B cell (primary cell): ENCODE measurements around the gene ZNF821. TPM values are rescaled to one million over a fixed set of nuclear protein-coding genes. Genes with fewer than 3 reads are reported as not detected.

Experiments
- ATAC-seq: fragments of 200-7000 bp; cut with Tn5 transposase; one replicate; pipeline ENCODE4 v1.10.0; 2021; ENCODE audit warnings: low read depth, mild to moderate bottlenecking, moderate number of reproducible peaks, moderate library complexity
- CTCF ChIA-PET: fragments of 350-600 bp; sonication (Branson Sonifier 250); formaldehyde crosslinking; loops from one replicate; lab custom pipeline; 2021; ENCODE audit warnings: antibody characterized with exemption, inconsistent platforms; lab: Charles Lee
- POLR2A ChIA-PET: fragments of 350-600 bp; sonication (Branson Sonifier 250); formaldehyde crosslinking; loops from one replicate; lab custom pipeline; 2021; ENCODE audit warnings: antibody characterized with exemption; lab: Charles Lee
- DNase-seq: peaks from one replicate; pipeline ENCODE4 v3.0.0; 2013
- H2AFZ ChIP-seq: 2 replicates; pipeline ENCODE4 v1.6.1; 2012; ENCODE audit warnings: mild to moderate bottlenecking, low read depth, low read length; ENCODE audit not compliant: insufficient read depth, poor library complexity, severe bottlenecking
- H3K27ac ChIP-seq, 2 donors: 1 replicate in 1 of 2; 2 replicates in 1 of 2; pipeline ENCODE4 v1.5.1; 2012 to 2013; ENCODE audit warnings: low read length in 2 of 2, mild to moderate bottlenecking in 2 of 2, moderate library complexity in 1 of 2
- H3K27me3 ChIP-seq, 4 experiments: fragments of 200-600 bp in 1 of 4; sonication (generic) in 1 of 4; replicated peaks in 1 of 4; 1 replicate in 2 of 4; 2 replicates in 2 of 4; pipeline versions ENCODE4 v1.6.1 to v1.7.0; 2013 to 2016; ENCODE audit warnings: low read length in 3 of 4, mild to moderate bottlenecking in 2 of 4, mixed read lengths in 1 of 4, moderate library complexity in 1 of 4; ENCODE audit not compliant: insufficient read depth in 4 of 4, control insufficient read depth in 3 of 4; ENCODE audit errors: control extremely low read depth in 1 of 4
- H3K36me3 ChIP-seq, 2 experiments: replicated peaks in 1 of 2; 1 replicate in 1 of 2; 2 replicates in 1 of 2; pipeline versions ENCODE4 v1.6.1 to v1.7.1; 2013; ENCODE audit warnings: low read length in 1 of 2; ENCODE audit not compliant: insufficient read depth in 2 of 2, control insufficient read depth in 1 of 2; ENCODE audit errors: control extremely low read depth in 1 of 2, extremely low read depth in 1 of 2
- H3K4me1 ChIP-seq, 2 donors: fragments of 200-600 bp in 1 of 2; sonication (generic) in 1 of 2; 1 replicate in 1 of 2; 2 replicates in 1 of 2; pipeline versions ENCODE4 v1.5.1 to v1.6.1; 2013 to 2017; ENCODE audit warnings: low read length in 2 of 2; ENCODE audit not compliant: control insufficient read depth in 2 of 2, insufficient read depth in 2 of 2
- H3K4me2 ChIP-seq: replicated peaks from 2 replicates; pipeline ENCODE3; 2012; ENCODE audit warnings: mild to moderate bottlenecking, low read depth, low read length; ENCODE audit not compliant: poor library complexity, severe bottlenecking
- H3K4me3 ChIP-seq, 5 experiments: fragments of 200-600 bp in 1 of 5; sonication (generic) in 1 of 5; 1 replicate in 3 of 5; 2 replicates in 2 of 5; pipeline versions ENCODE4 v1.5.1 to v1.7.0; 2011 to 2016; ENCODE audit warnings: low read length in 4 of 5, mild to moderate bottlenecking in 4 of 5, low read depth in 2 of 5, control low read depth in 1 of 5, moderate library complexity in 1 of 5; ENCODE audit not compliant: insufficient read depth in 1 of 5; ENCODE audit errors: control extremely low read depth in 1 of 5, extremely low read depth in 1 of 5
- H3K79me2 ChIP-seq: fragments of 200-600 bp; sonication (generic); one replicate; pipeline ENCODE4 v1.6.0; 2016; ENCODE audit warnings: low read length; ENCODE audit not compliant: control insufficient read depth, insufficient read depth
- H3K9ac ChIP-seq: fragments of 200-600 bp; sonication (generic); 2 replicates; pipeline ENCODE4 v1.6.1; 2017; ENCODE audit warnings: mild to moderate bottlenecking, low read length, moderate library complexity
- H3K9me3 ChIP-seq, 3 donors: one replicate each; pipeline versions ENCODE4 v1.6.1 to v1.7.1; 2013; ENCODE audit warnings: low read length in 2 of 3; ENCODE audit not compliant: control insufficient read depth in 2 of 3, insufficient read depth in 1 of 3; ENCODE audit errors: control extremely low read depth in 1 of 3
- H4K20me1 ChIP-seq: 2 replicates; pipeline ENCODE4 v1.6.0; 2012; ENCODE audit warnings: mild to moderate bottlenecking, low read length; ENCODE audit not compliant: insufficient read depth, control insufficient read depth, poor library complexity, severe bottlenecking
- H3K27ac Mint-ChIP-seq: one replicate; pipeline ENCODE4 v1.8.0; 2021; ENCODE audit warnings: mixed read lengths
- H3K27me3 Mint-ChIP-seq: one replicate; pipeline ENCODE4 v1.8.0; 2021; ENCODE audit warnings: mixed read lengths
- H3K4me1 Mint-ChIP-seq: one replicate; pipeline ENCODE4 v1.8.0; 2021; ENCODE audit warnings: mixed read lengths
- H3K4me3 Mint-ChIP-seq: one replicate; pipeline ENCODE4 v1.8.0; 2021; ENCODE audit warnings: mixed read lengths
- H3K9me3 Mint-ChIP-seq: one replicate; pipeline ENCODE4 v1.8.0; 2022; ENCODE audit warnings: mixed read lengths; ENCODE audit not compliant: insufficient read depth
- EZH2 ChIP-seq: IDR thresholded peaks from 2 replicates; pipeline ENCODE4 v1.6.1; 2012; ENCODE audit warnings: borderline replicate concordance, low read depth, mild to moderate bottlenecking, moderate library complexity, low read length; ENCODE audit not compliant: insufficient read depth, poor library complexity, severe bottlenecking
- WGBS: methylation state at CpG from one replicate; pipeline ENCODE4 v1.1.5; 2013; ENCODE audit warnings: missing lambda C conversion rate; ENCODE audit not compliant: insufficient coverage; 5-methylcytosine and 5-hydroxymethylcytosine counted together
- intact Hi-C: fragments of 100-400 bp; cut with micrococcal nuclease; formaldehyde crosslinking; loops from one replicate; pipeline ENCODE4 v1.10.0; 2022
- polyA plus RNA-seq: library from polyadenylated mRNA; depleted of rRNA; stranded (reverse); fragments of >200 nt; gene quantifications from 2 replicates; pipeline ENCODE4 v1.2.3, GENCODE V29; 2012
- total RNA-seq, 2 donors: library from RNA; stranded (reverse); fragments of 120-200 nt in 1 of 2; gene quantifications; 1 replicate in 1 of 2; 2 replicates in 1 of 2; pipeline versions ENCODE4 v1.2.3 to v1.2.4, GENCODE V29; 2013 to 2022
- TF ChIP-seq, protein P1 (sequence below): fragments of 200-600 bp; IDR thresholded peaks from one replicate; pipeline ENCODE4 v1.8.0; 2022; ENCODE audit warnings: antibody characterized with exemption, mild to moderate bottlenecking

ZNF821 gene
- total and polyA plus RNA-seq, 2 donors (not counting 1 experiment from before 2014, with no cell fraction given): 35.6 to 35.8 TPM

DNA sequence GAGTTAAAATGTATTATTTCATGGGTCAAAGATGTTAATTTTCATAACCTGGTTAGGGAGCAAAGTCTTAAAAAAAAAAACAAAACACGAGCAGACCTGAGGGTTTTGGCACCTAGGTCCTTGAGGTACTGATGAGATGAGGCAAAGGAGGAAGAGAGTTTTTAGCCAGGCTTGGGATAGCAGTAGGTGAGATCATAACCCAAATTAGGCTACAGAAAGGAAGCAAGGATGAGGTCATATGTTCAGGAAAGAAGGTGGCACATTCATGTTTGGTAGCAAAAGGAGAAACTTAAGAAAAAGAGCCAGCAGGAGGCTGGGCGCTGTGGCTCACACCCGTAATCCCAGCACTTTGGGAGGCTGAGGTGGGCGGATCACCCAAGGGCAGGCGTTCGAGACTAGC lies 35.4 kb downstream of the ZNF821 start:
- Mint-ChIP-seq H3K4me1 (peaks cover 56% of the 10 kb centered on the region), H3K4me3 (no peak overlapping the region), H3K9me3 (no peaks in the 10 kb centered on the region), H3K27me3 (no peaks in the 10 kb centered on the region), H3K27ac (no peak overlapping the region)
- POLR2A ChIA-PET: no interaction called here
- H3K36me3 ChIP-seq: peaks cover 0 to 42% of the 10 kb centered on the region in 2 experiments
- no peak overlapping the region for H2AFZ ChIP-seq
- H3K27ac ChIP-seq: no peak overlapping the region
- H3K4me1 ChIP-seq: peaks cover 23 to 46% of the 10 kb centered on the region in 2 donors
- H3K4me2 ChIP-seq: no peak overlapping the region
- no peak for DNase-seq
- CTCF ChIA-PET: interaction anchor here (3.2 kb wide), 1 partner anchor 34 kb away, joined by 11 read pairs; no protein-coding TSS in a partner anchor
- H3K9ac ChIP-seq: no peak overlapping the region
- peaks cover 71% of the 10 kb centered on the region for H3K79me2 ChIP-seq
- intact Hi-C loops: no loop called here
- no peaks in the 10 kb centered on the region for H3K9me3 ChIP-seq
- no peaks in the 10 kb centered on the region for H3K27me3 ChIP-seq
- TF ChIP-seq EZH2: no peak
- TF ChIP-seq, protein P1, sequence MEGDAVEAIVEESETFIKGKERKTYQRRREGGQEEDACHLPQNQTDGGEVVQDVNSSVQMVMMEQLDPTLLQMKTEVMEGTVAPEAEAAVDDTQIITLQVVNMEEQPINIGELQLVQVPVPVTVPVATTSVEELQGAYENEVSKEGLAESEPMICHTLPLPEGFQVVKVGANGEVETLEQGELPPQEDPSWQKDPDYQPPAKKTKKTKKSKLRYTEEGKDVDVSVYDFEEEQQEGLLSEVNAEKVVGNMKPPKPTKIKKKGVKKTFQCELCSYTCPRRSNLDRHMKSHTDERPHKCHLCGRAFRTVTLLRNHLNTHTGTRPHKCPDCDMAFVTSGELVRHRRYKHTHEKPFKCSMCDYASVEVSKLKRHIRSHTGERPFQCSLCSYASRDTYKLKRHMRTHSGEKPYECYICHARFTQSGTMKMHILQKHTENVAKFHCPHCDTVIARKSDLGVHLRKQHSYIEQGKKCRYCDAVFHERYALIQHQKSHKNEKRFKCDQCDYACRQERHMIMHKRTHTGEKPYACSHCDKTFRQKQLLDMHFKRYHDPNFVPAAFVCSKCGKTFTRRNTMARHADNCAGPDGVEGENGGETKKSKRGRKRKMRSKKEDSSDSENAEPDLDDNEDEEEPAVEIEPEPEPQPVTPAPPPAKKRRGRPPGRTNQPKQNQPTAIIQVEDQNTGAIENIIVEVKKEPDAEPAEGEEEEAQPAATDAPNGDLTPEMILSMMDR: no peak
- H4K20me1 ChIP-seq: no peaks in the 10 kb centered on the region
- H3K4me3 ChIP-seq: no peak overlapping the region
- no peak for ATAC-seq
- 78% methylated on average over 4 of the region's 6 CpGs for WGBS

DNA sequence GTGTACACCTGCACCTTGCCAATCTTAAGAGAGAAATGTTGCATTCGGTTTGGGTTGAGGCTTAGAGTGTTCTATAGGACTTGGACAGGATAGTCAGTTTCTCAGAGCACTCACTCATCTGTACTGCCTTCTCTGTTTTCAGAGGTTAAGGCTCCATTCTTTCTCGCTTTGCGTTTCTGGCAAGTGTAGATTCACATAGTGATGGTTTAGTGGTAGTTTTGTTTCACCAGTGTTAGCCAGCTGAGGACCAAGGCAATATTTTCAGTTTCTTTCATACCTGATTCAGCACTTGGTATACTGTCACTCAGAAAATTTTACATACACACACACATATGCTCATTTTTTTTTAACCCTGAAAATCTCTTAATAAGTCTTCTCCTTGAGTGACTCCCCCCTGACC lies 36.9 kb downstream of the ZNF821 start:
- no peak for DNase-seq
- Histone ChIP-seq H3K4me2 (peak overlapping the region; percentile 84), H3K4me1 (peaks cover 24 to 46% of the 10 kb centered on the region in 2 donors), H4K20me1 (no peaks in the 10 kb centered on the region), H3K27ac (no peak overlapping the region), H3K4me3 (peak overlapping the region in 3 of 5 experiments; percentile 63 to 99 (median 98)), H3K36me3 (peaks cover 0 to 42% of the 10 kb centered on the region in 2 experiments), H3K79me2 (peaks cover 57% of the 10 kb centered on the region), H2AFZ (no peak overlapping the region), H3K9me3 (no peaks in the 10 kb centered on the region), H3K9ac (peak overlapping the region; percentile 96), H3K27me3 (no peaks in the 10 kb centered on the region)
- intact Hi-C loops: loop anchor here (2.0 kb wide), 1 partner anchor 48 kb away; the partner anchor contains the start of gene IST1
- POLR2A ChIA-PET: interaction anchor here (1.1 to 2.8 kb wide), 2 partner anchors 36 to 38 kb away, joined by 5 to 13 read pairs; partner anchors contain the start of gene AP1G1
- Mint-ChIP-seq H3K27me3 (no peaks in the 10 kb centered on the region), H3K4me1 (peaks cover 52% of the 10 kb centered on the region), H3K4me3 (peak overlapping the region; percentile 92), H3K27ac (peak overlapping the region; percentile 98), H3K9me3 (no peaks in the 10 kb centered on the region)
- WGBS: 33% methylated on average over 1 of the region's 3 CpGs
- no peak for ATAC-seq
- TF ChIP-seq, protein P1: no peak
- TF ChIP-seq EZH2: no peak
- CTCF ChIA-PET: interaction anchor here (0.6 to 1.3 kb wide), 4 partner anchors 35 to 117 kb away, joined by 4 to 5 read pairs (median 4); partner anchors contain the start of gene AP1G1
